IgD-negative memory B cell (primary cell): ENCODE measurements around the gene DMRTB1. TPM values are rescaled to one million over a fixed set of nuclear protein-coding genes. Genes with fewer than 3 reads are reported as not detected.

Experiments
- H3K27ac Mint-ChIP-seq, 3 donors: one replicate each; pipeline ENCODE4 v1.8.0; 2020 to 2022; ENCODE audit warnings: mild to moderate bottlenecking in 3 of 3, mixed read lengths in 3 of 3, moderate library complexity in 1 of 3
- H3K27me3 Mint-ChIP-seq: one replicate; pipeline ENCODE4 v1.8.0; 2021; ENCODE audit warnings: mixed read lengths
- H3K36me3 Mint-ChIP-seq: one replicate; pipeline ENCODE4 v1.8.0; 2020; ENCODE audit warnings: mild to moderate bottlenecking, mixed read lengths
- H3K4me1 Mint-ChIP-seq, 3 donors: one replicate each; pipeline ENCODE4 v1.8.0; 2020 to 2022; ENCODE audit warnings: mixed read lengths in 3 of 3, mild to moderate bottlenecking in 1 of 3
- H3K4me3 Mint-ChIP-seq, 4 donors: one replicate each; pipeline ENCODE4 v1.8.0; 2020 to 2022; ENCODE audit warnings: mild to moderate bottlenecking in 4 of 4, mixed read lengths in 4 of 4, moderate library complexity in 3 of 4
- H3K9me3 Mint-ChIP-seq, 3 donors: one replicate each; pipeline ENCODE4 v1.8.0; 2020 to 2021; ENCODE audit warnings: mixed read lengths in 3 of 3, mild to moderate bottlenecking in 1 of 3
- polyA plus RNA-seq: library from polyadenylated mRNA; unstranded; fragments of 300-500 nt; fragmentation: Illumina TruSeq; gene quantifications from one replicate; pipeline ENCODE4 v1.2.3, GENCODE V29; 2021

DMRTB1 gene
- polyA plus RNA-seq, 1 donor from 2014 or later, result not detected

DNA sequence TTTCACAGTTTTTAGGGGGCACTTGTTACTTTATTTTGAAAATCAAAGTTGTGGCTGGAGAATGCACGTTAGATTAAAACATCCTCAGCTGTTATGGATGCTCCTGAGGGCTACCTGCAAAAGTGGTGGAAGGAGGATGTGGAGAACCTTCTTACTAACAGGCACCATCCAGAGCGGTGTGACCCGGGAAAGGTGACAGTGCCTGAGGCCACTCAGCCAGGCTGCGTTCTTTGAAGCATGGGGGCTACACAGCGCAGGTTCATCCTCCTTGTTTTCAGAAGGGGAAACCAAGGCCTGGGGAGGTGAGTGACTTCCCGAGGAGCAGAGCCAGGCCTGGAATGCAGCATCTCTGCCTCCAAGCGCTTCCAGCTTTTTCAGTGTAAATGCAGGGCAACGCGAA, 24.0 kb downstream of the DMRTB1 start:
- H3K27me3 Mint-ChIP-seq, result peaks cover 9% of the 10 kb centered on the region
- H3K4me3 Mint-ChIP-seq, result no peak overlapping the region
- no peaks in the 10 kb centered on the region for H3K9me3 Mint-ChIP-seq
- peaks cover 0 to 7% (median 0%) of the 10 kb centered on the region in 3 donors for H3K4me1 Mint-ChIP-seq
- no peaks in the 10 kb centered on the region for H3K36me3 Mint-ChIP-seq
- no peak overlapping the region for H3K27ac Mint-ChIP-seq

- no peaks in the 10 kb centered on the region for H3K9me3 Mint-ChIP-seq
- H3K4me3 Mint-ChIP-seq, result no peak overlapping the region
- peaks cover 0 to 7% (median 0%) of the 10 kb centered on the region in 3 donors for H3K4me1 Mint-ChIP-seq
- no peak overlapping the region for H3K27ac Mint-ChIP-seq
- H3K36me3 Mint-ChIP-seq, result no peaks in the 10 kb centered on the region
- H3K27me3 Mint-ChIP-seq, result peaks cover 9% of the 10 kb centered on the region
These were observed 24.5 kb downstream of the DMRTB1 start for GRCh38 chr1:53483656-53484055.

DNA sequence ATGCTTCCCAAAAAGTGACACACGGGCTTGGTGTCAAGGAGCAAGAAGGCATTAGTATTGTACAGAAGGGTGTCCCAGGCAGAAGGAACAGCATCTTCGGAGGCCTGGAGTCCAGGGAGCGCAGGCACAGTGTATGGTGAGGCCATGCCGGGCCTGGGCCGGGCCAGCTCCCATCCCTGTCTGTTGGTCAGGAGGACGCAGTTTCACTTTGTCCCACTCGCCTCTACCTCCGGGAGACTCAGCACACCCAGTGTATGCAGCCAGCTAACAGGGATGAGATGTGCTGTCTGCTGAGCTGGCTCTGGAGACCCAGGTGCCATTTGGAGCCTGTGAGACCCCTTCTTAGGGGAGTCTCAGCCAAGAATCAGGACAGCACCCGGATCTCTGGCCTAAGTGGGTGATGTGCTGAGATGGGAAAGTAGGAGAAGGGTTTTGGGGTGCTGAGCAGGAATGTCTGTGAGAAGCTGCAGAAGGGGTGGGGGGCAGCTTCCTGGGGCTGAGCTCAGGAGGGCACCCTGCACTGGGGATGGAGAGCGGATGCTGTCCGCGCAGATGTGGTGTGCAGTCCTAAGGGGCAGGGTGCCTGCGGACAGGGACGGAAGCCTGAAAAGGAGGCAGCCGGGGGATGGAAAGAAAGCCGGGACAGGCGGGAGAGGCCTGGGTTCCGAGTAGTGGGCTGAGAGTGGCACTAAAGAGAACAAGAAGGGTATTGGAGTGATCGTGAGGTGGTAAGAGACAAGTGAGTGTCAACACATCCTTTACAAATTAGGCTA, 25.7 kb downstream of the DMRTB1 start:
- Mint-ChIP-seq H3K27ac (no peak overlapping the region), H3K9me3 (no peaks in the 10 kb centered on the region), H3K36me3 (no peaks in the 10 kb centered on the region), H3K4me3 (no peak overlapping the region), H3K27me3 (peaks cover 9% of the 10 kb centered on the region), H3K4me1 (peaks cover 0 to 7% (median 0%) of the 10 kb centered on the region in 3 donors)

GRCh38 chr1:53485478-53486394, 26.5 kb downstream of the DMRTB1 start:
- Mint-ChIP-seq H3K27ac (no peak overlapping the region), H3K9me3 (no peaks in the 10 kb centered on the region), H3K36me3 (no peaks in the 10 kb centered on the region), H3K27me3 (peaks cover 11% of the 10 kb centered on the region), H3K4me3 (no peak overlapping the region), H3K4me1 (peaks cover 0 to 7% (median 0%) of the 10 kb centered on the region in 3 donors)

DNA sequence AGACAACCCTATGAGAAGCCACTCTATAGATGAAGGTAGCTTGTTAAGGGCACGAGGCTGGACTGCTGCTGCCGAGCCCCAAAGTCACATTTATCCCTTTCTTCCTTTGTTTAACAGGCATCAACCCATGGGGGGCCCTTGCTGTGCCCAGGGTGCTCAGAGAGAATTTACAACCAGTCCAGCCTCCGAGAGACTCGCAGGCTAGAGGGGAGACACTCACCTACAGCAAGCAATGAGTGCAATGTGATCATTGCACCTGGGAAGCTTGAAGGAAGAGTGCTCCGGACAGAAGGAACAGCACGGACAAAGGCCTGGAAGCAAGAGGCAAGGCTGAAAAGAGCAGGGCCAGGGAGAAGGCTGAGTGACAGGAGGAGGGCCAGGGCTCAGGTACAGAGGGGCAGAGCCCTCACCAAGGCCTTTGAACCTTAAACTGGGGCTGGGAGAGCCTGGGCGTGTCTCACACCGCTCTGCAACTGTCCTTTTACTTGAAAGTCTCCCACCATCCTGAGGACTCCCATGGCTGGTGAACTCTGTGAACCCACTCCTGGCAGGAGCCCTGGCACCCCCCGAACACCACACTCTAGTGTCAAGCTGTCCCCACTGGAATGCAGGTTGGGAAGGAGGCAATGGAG, 27.3 kb downstream of the DMRTB1 start:
- peaks cover 0 to 7% (median 0%) of the 10 kb centered on the region in 3 donors for H3K4me1 Mint-ChIP-seq
- H3K27ac Mint-ChIP-seq, result no peak overlapping the region
- H3K9me3 Mint-ChIP-seq, result no peaks in the 10 kb centered on the region
- H3K27me3 Mint-ChIP-seq, result peaks cover 8% of the 10 kb centered on the region
- H3K36me3 Mint-ChIP-seq, result no peaks in the 10 kb centered on the region
- H3K4me3 Mint-ChIP-seq, result no peak overlapping the region

- Mint-ChIP-seq H3K36me3 (no peaks in the 10 kb centered on the region), H3K27me3 (peaks cover 6% of the 10 kb centered on the region), H3K4me1 (no peaks in the 10 kb centered on the region), H3K9me3 (no peaks in the 10 kb centered on the region), H3K27ac (no peak overlapping the region), H3K4me3 (no peak overlapping the region)
These were observed 31.2 kb downstream of the DMRTB1 start for GRCh38 chr1:53490351-53490750.

GRCh38 chr1:53495633-53496345, 36.6 kb downstream of the DMRTB1 start:
- H3K27me3 Mint-ChIP-seq, result peaks cover 15% of the 10 kb centered on the region
- no peak overlapping the region for H3K4me3 Mint-ChIP-seq
- no peaks in the 10 kb centered on the region for H3K9me3 Mint-ChIP-seq
- H3K27ac Mint-ChIP-seq, result no peak overlapping the region
- no peaks in the 10 kb centered on the region for H3K4me1 Mint-ChIP-seq
- no peaks in the 10 kb centered on the region for H3K36me3 Mint-ChIP-seq

GRCh38 chr1:53498555-53499131, 39.4 kb downstream of the DMRTB1 start:
- H3K36me3 Mint-ChIP-seq, result no peaks in the 10 kb centered on the region
- H3K4me1 Mint-ChIP-seq, result no peaks in the 10 kb centered on the region
- no peak overlapping the region for H3K4me3 Mint-ChIP-seq
- no peak overlapping the region for H3K27ac Mint-ChIP-seq
- H3K9me3 Mint-ChIP-seq, result no peaks in the 10 kb centered on the region
- peaks cover 18% of the 10 kb centered on the region for H3K27me3 Mint-ChIP-seq

- H3K4me3 Mint-ChIP-seq, result no peak overlapping the region
- no peaks in the 10 kb centered on the region for H3K4me1 Mint-ChIP-seq
- H3K27ac Mint-ChIP-seq, result no peak overlapping the region
- H3K9me3 Mint-ChIP-seq, result no peaks in the 10 kb centered on the region
- H3K36me3 Mint-ChIP-seq, result no peaks in the 10 kb centered on the region
- H3K27me3 Mint-ChIP-seq, result peaks cover 19% of the 10 kb centered on the region
These were observed 40.3 kb downstream of the DMRTB1 start for GRCh38 chr1:53499257-53500203.

- H3K4me1 Mint-ChIP-seq, result no peaks in the 10 kb centered on the region
- H3K27me3 Mint-ChIP-seq, result peaks cover 19% of the 10 kb centered on the region
- no peaks in the 10 kb centered on the region for H3K9me3 Mint-ChIP-seq
- no peak overlapping the region for H3K4me3 Mint-ChIP-seq
- H3K27ac Mint-ChIP-seq, result no peak overlapping the region
- H3K36me3 Mint-ChIP-seq, result no peaks in the 10 kb centered on the region
These were observed 41.2 kb downstream of the DMRTB1 start for GRCh38 chr1:53500204-53501064.

DNA sequence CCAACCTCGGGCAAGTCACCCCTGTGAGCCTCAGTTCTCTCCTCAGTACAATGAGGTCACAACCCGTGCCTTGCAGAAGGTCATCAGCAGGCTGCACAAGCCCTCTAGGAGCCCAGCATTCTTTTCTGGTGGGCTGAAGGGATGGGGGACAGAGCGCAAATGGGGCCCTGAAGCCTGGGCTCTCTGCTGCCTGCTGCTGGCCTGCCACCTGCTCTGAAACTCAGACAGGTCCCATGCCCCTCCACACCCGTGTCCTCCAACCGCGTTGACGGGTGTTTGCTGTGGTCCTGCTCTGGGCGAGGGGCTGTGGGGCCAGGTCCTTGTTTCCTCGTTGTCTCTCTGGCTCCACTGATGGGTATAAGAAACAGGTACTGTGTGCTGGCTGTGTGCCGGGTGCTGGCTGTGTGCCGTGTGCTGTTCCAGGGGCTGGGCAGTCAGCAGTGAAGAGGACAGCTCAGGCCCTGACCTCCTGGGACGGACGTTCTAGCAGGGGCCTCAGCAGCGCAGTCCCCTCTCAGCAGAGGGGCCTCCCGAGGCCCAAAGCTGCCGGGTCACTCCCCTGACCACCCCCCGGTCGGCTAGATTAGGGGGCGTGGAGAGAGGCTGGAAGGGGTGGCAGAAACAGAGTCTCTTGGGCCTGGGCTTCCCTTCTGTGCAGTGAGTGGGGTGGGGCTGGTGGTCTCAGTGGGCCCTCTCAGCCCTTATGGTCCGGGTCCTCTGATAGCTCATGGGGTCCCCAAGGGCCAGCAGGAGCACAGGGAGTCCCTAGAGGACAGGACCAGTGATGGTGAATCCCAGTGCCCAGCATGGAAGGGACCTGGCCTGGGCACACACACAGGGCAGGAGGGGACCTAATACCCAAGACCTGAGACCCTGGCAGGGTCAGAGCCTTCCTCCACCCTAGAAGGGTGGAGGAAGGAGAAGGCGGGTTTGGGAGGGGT, 42.1 kb downstream of the DMRTB1 start:
- H3K4me3 Mint-ChIP-seq, result no peak overlapping the region
- no peaks in the 10 kb centered on the region for H3K9me3 Mint-ChIP-seq
- H3K36me3 Mint-ChIP-seq, result no peaks in the 10 kb centered on the region
- H3K27me3 Mint-ChIP-seq, result peaks cover 19% of the 10 kb centered on the region
- H3K4me1 Mint-ChIP-seq, result no peaks in the 10 kb centered on the region
- H3K27ac Mint-ChIP-seq, result no peak overlapping the region
